Liver (tissue), 9 donors: ENCODE results near the gene PTGIS. TPM values are rescaled to one million over a fixed set of nuclear protein-coding genes. Genes with fewer than 3 reads are reported as not detected.

Experiments
- DNase-seq: peaks from one replicate; pipeline ENCODE4 v3.0.0-alpha.2; 2017; ENCODE audit warnings: low spot score
- H3K27ac ChIP-seq, 2 donors: one replicate each; pipeline ENCODE4 v1.7.0; 2013; ENCODE audit warnings: inconsistent platforms in 2 of 2, low read length in 2 of 2, control low read depth in 1 of 2, low read depth in 1 of 2, mild to moderate bottlenecking in 1 of 2
- H3K27me3 ChIP-seq, 4 donors: one replicate each; pipeline versions ENCODE4 v1.6.1 to v1.7.0; 2013; ENCODE audit warnings: low read length in 3 of 4, inconsistent platforms in 1 of 4, mild to moderate bottlenecking in 1 of 4, moderate library complexity in 1 of 4; ENCODE audit not compliant: control insufficient read depth in 4 of 4, insufficient read depth in 4 of 4
- H3K36me3 ChIP-seq, 4 donors: one replicate each; pipeline versions ENCODE4 v1.6.1 to v1.7.0; 2013; ENCODE audit warnings: low read length in 3 of 4, mild to moderate bottlenecking in 3 of 4, low read depth in 1 of 4, moderate library complexity in 1 of 4; ENCODE audit not compliant: control insufficient read depth in 4 of 4, insufficient read depth in 3 of 4
- H3K4me1 ChIP-seq, 4 donors: one replicate each; pipeline versions ENCODE4 v1.6.1 to v1.7.0; 2013; ENCODE audit warnings: low read length in 3 of 4, mild to moderate bottlenecking in 3 of 4, moderate library complexity in 1 of 4; ENCODE audit not compliant: control insufficient read depth in 4 of 4, insufficient read depth in 4 of 4
- H3K4me3 ChIP-seq, 3 donors: one replicate each; pipeline versions ENCODE4 v1.6.1 to v1.7.0; 2013; ENCODE audit warnings: low read length in 3 of 3, control low read depth in 1 of 3, low read depth in 1 of 3, mild to moderate bottlenecking in 1 of 3
- H3K9ac ChIP-seq, 2 donors: one replicate each; pipeline ENCODE4 v1.7.0; 2013; ENCODE audit warnings: low read length in 2 of 2, mild to moderate bottlenecking in 2 of 2, moderate library complexity in 2 of 2, control low read depth in 1 of 2, low read depth in 1 of 2
- H3K9me3 ChIP-seq, 4 donors: one replicate each; pipeline versions ENCODE4 v1.6.1 to v1.7.0; 2013; ENCODE audit warnings: low read length in 3 of 4; ENCODE audit not compliant: control insufficient read depth in 4 of 4
- EGR1 ChIP-seq, 2 donors: IDR thresholded peaks; 2 replicates each; pipeline ENCODE4 v1.6.1; 2016 to 2018; ENCODE audit warnings: antibody characterized with exemption in 2 of 2, low read depth in 2 of 2
- FOXA2 ChIP-seq: IDR thresholded peaks from 2 replicates; pipeline ENCODE4 v1.6.1; 2016; ENCODE audit warnings: antibody characterized with exemption
- GABPA ChIP-seq, 2 donors: IDR thresholded peaks in 1 of 2; conservative IDR thresholded peaks in 1 of 2; 2 replicates each; pipeline ENCODE4 v1.6.1; 2016; ENCODE audit warnings: antibody characterized with exemption in 2 of 2, mild to moderate bottlenecking in 1 of 2, moderate library complexity in 1 of 2
- HNF4G ChIP-seq: IDR thresholded peaks from 2 replicates; pipeline ENCODE4 v1.6.1; 2016; ENCODE audit warnings: antibody characterized with exemption
- JUND ChIP-seq, 2 donors: IDR thresholded peaks; 2 replicates each; pipeline ENCODE4 v1.6.1; 2016; ENCODE audit warnings: antibody characterized with exemption in 2 of 2
- NR2F2 ChIP-seq: IDR thresholded peaks from 2 replicates; pipeline ENCODE4 v1.6.1; 2016; ENCODE audit warnings: antibody characterized with exemption
- RAD21 ChIP-seq, 2 donors: IDR thresholded peaks; 2 replicates each; pipeline ENCODE4 v1.6.1; 2016; ENCODE audit warnings: antibody characterized with exemption in 2 of 2, mild to moderate bottlenecking in 2 of 2
- RXRA ChIP-seq, 2 donors: IDR thresholded peaks; 2 replicates each; pipeline ENCODE4 v1.6.1; 2017 to 2018; ENCODE audit warnings: antibody characterized with exemption in 2 of 2, mild to moderate bottlenecking in 1 of 2
- SP1 ChIP-seq: IDR thresholded peaks from 2 replicates; pipeline ENCODE4 v1.6.1; 2018; ENCODE audit warnings: antibody characterized with exemption, mild to moderate bottlenecking
- TAF1 ChIP-seq: conservative IDR thresholded peaks from 2 replicates; pipeline ENCODE4 v1.6.1; 2016; ENCODE audit warnings: antibody characterized with exemption, mild to moderate bottlenecking
- YY1 ChIP-seq: IDR thresholded peaks from 2 replicates; pipeline ENCODE4 v1.6.1; 2016; ENCODE audit warnings: antibody characterized with exemption, mild to moderate bottlenecking
- WGBS: extraction: QIAGEN DNeasy Blood & Tissue Kit; methylation state at CpG from one replicate; pipeline ENCODE4 v1.1.7; 2013; 5-methylcytosine and 5-hydroxymethylcytosine counted together
- polyA plus RNA-seq, 2 donors: library from polyadenylated mRNA; stranded (reverse) in 1 of 2; unstranded in 1 of 2; fragments of 200-250 nt in 1 of 2; fragments of >200 nt in 1 of 2; fragmentation: Nextera tagmentation in 1 of 2; extraction: Ambion mirVana in 1 of 2; gene quantifications; one replicate each; pipeline versions ENCODE4 v1.2.1 to v1.2.3, GENCODE V29; 2013 to 2015
- total RNA-seq, 2 donors: library from RNA; depleted of rRNA; stranded (reverse); fragments of >200 nt; gene quantifications; one replicate each; pipeline ENCODE4 v1.2.3, GENCODE V29; 2014
- TF ChIP-seq, protein P1 (sequence below): IDR thresholded peaks from 2 replicates; pipeline ENCODE4 v1.6.1; 2016; ENCODE audit warnings: antibody characterized with exemption
- TF ChIP-seq, protein P2 (sequence below): IDR thresholded peaks from 2 replicates; pipeline ENCODE4 v1.6.1; 2016; ENCODE audit warnings: antibody characterized with exemption
- TF ChIP-seq, protein P3 (sequence below): IDR thresholded peaks from 2 replicates; pipeline ENCODE4 v1.6.1; 2016; ENCODE audit warnings: antibody characterized with exemption
- TF ChIP-seq, protein P4 (sequence below): IDR thresholded peaks from 2 replicates; pipeline ENCODE4 v1.6.1; 2016; ENCODE audit warnings: antibody characterized with exemption, mild to moderate bottlenecking
- donor health status: healthy.
- donor health status: healthy.
- donor health status: healthy.
- donor health status: healthy.
- donor health status: healthy.

Gene PTGIS
- total and polyA plus RNA-seq, 4 donors: 2.2 to 6.3 (median 3.8) TPM

DNA sequence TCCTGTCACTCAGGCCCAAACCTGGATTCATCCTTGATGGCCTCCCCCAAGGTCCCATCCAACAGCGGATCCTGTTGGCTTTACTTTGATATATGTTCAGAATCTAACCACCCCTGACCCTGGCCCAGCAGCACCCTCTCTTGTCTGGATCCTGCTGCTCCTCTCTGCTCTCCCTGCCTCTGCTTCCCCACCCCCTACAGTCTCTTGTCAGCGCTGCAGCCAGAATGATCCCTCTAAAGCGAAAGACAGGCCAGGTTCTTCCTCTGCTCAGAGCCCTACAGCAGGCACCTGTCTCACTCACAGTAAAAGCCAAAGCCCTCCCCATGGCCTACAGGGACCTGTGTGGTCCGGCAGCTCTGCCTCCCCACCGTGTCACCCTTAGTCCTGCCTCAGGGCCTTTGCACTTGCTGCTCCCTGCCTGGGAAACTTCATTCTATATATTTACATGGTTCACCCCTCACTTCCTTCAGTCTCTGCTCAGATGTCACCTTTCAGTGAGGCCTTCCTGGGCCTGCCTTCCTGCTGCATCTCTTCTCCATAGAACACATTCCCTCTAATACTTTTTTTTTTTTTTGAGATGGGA, 48.1 kb downstream of the PTGIS start:
- Histone ChIP-seq H3K36me3 (no peaks in the 10 kb centered on the region), H3K4me1 (no peaks in the 10 kb centered on the region), H3K9me3 (no peaks in the 10 kb centered on the region), H3K27me3 (no peaks in the 10 kb centered on the region), H3K27ac (no peak overlapping the region), H3K4me3 (no peak overlapping the region), H3K9ac (no peak overlapping the region)
- TF ChIP-seq, protein P1, sequence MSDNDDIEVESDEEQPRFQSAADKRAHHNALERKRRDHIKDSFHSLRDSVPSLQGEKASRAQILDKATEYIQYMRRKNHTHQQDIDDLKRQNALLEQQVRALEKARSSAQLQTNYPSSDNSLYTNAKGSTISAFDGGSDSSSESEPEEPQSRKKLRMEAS: no peak
- TF ChIP-seq NR2F2 (no peak), RAD21 (IDR thresholded peaks at IDR 0.05) (no peak), JUND (IDR thresholded peaks at IDR 0.05) (no peak), FOXA2 (no peak), YY1 (no peak), EGR1 (IDR thresholded peaks at IDR 0.05; ENCODE audit: low read depth in 2 of 2) (no peak), RXRA (IDR thresholded peaks at IDR 0.05) (no peak), TAF1 (no peak)
- TF ChIP-seq, protein P2, sequence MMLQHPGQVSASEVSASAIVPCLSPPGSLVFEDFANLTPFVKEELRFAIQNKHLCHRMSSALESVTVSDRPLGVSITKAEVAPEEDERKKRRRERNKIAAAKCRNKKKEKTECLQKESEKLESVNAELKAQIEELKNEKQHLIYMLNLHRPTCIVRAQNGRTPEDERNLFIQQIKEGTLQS: no peak
- TF ChIP-seq, protein P3, sequence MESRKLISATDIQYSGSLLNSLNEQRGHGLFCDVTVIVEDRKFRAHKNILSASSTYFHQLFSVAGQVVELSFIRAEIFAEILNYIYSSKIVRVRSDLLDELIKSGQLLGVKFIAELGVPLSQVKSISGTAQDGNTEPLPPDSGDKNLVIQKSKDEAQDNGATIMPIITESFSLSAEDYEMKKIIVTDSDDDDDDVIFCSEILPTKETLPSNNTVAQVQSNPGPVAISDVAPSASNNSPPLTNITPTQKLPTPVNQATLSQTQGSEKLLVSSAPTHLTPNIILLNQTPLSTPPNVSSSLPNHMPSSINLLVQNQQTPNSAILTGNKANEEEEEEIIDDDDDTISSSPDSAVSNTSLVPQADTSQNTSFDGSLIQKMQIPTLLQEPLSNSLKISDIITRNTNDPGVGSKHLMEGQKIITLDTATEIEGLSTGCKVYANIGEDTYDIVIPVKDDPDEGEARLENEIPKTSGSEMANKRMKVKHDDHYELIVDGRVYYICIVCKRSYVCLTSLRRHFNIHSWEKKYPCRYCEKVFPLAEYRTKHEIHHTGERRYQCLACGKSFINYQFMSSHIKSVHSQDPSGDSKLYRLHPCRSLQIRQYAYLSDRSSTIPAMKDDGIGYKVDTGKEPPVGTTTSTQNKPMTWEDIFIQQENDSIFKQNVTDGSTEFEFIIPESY: no peak
- TF ChIP-seq, protein P4, sequence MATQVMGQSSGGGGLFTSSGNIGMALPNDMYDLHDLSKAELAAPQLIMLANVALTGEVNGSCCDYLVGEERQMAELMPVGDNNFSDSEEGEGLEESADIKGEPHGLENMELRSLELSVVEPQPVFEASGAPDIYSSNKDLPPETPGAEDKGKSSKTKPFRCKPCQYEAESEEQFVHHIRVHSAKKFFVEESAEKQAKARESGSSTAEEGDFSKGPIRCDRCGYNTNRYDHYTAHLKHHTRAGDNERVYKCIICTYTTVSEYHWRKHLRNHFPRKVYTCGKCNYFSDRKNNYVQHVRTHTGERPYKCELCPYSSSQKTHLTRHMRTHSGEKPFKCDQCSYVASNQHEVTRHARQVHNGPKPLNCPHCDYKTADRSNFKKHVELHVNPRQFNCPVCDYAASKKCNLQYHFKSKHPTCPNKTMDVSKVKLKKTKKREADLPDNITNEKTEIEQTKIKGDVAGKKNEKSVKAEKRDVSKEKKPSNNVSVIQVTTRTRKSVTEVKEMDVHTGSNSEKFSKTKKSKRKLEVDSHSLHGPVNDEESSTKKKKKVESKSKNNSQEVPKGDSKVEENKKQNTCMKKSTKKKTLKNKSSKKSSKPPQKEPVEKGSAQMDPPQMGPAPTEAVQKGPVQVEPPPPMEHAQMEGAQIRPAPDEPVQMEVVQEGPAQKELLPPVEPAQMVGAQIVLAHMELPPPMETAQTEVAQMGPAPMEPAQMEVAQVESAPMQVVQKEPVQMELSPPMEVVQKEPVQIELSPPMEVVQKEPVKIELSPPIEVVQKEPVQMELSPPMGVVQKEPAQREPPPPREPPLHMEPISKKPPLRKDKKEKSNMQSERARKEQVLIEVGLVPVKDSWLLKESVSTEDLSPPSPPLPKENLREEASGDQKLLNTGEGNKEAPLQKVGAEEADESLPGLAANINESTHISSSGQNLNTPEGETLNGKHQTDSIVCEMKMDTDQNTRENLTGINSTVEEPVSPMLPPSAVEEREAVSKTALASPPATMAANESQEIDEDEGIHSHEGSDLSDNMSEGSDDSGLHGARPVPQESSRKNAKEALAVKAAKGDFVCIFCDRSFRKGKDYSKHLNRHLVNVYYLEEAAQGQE: no peak
- 87% methylated on average over 5 of the region's 5 CpGs for WGBS
- no peak for DNase-seq

DNA sequence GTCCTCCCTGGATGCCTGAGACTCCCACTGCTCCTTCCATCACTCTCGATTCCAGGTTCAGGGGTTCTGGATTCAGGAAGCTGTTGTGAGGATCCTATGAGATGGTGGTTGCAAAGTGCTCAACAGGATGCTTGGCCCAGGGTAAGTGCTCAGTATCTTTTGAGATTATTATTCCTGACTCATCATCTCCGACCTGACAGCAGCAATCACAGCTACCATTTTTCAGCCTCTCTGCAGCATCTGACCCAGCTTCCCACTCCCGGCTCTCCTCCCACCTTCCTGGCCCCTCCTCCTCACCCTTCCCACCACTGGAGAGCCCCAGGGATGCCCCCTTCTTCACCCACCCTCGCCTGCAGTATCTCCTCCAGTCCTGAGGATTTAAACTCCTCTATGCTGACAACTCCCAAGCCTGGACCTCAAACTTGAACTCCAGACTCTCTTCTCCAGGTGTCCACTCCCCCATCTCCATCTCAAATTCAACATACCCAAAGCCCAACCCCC, 48.7 kb downstream of the PTGIS start:
- no peak overlapping the region for H3K4me3 ChIP-seq
- no peak for DNase-seq
- H3K27me3 ChIP-seq: no peaks in the 10 kb centered on the region
- no peak overlapping the region for H3K9ac ChIP-seq
- no peak for TF ChIP-seq JUND (IDR thresholded peaks at IDR 0.05)
- TF ChIP-seq, protein P4: no peak
- TF ChIP-seq GABPA (IDR thresholded peaks at IDR 0.05 in 1 of 2, conservative IDR thresholded peaks at IDR 0.05 in 1 of 2): no peak
- TF ChIP-seq HNF4G: no peak
- no peak for TF ChIP-seq SP1
- no peaks in the 10 kb centered on the region for H3K36me3 ChIP-seq
- no peaks in the 10 kb centered on the region for H3K4me1 ChIP-seq
- no peak overlapping the region for H3K27ac ChIP-seq
- H3K9me3 ChIP-seq: no peaks in the 10 kb centered on the region
- 73% methylated on average over 4 of the region's 4 CpGs for WGBS
